GM19372 (cell line): ENCODE results near the gene LGR4.
"Not testable (repeated sequence)": the region's sequence is repeated elsewhere in the genome, so short reads cannot be mapped to it uniquely, and the experiment has no call there.

ENCODE experiments used
- ATAC-seq: cut with Tn5 transposase; IDR thresholded peaks from one replicate; pipeline ENCODE4 v1.9.1; 2021; ENCODE audit warnings: mild to moderate bottlenecking, low read depth, moderate library complexity; ENCODE audit not compliant: unreplicated experiment

LGR4 gene

GRCh38 chr11:27462543-27462942, 10.0 kb downstream of the LGR4 start:
- ATAC-seq = no peak

- no peak for ATAC-seq
Observed at GRCh38 chr11:27460158-27460978, 12.2 kb downstream of the LGR4 start.

GRCh38 chr11:27459191-27459590, 13.4 kb downstream of the LGR4 start:
- ATAC-seq = no peak

GRCh38 chr11:27458182-27458581, 14.4 kb downstream of the LGR4 start:
- no peak for ATAC-seq

GRCh38 chr11:27456795-27457329, 15.7 kb downstream of the LGR4 start:
- ATAC-seq = no peak

GRCh38 chr11:27456140-27456794, 16.3 kb downstream of the LGR4 start:
- ATAC-seq = no peak

- no peak for ATAC-seq
Observed at GRCh38 chr11:27455667-27456066, 16.9 kb downstream of the LGR4 start.

- no peak for ATAC-seq
Observed at GRCh38 chr11:27453701-27454100, 18.9 kb downstream of the LGR4 start.

- ATAC-seq = no peak
Observed at GRCh38 chr11:27452147-27452546, 20.4 kb downstream of the LGR4 start.

- no peak for ATAC-seq
Observed at GRCh38 chr11:27451244-27451965, 21.2 kb downstream of the LGR4 start.

GRCh38 chr11:27448184-27448540, 24.4 kb downstream of the LGR4 start:
- not testable (repeated sequence) for ATAC-seq

GRCh38 chr11:27447288-27448183, 25.1 kb downstream of the LGR4 start:
- ATAC-seq = no peak

GRCh38 chr11:27445625-27446024, 27.0 kb downstream of the LGR4 start:
- no peak for ATAC-seq

- ATAC-seq = no peak
Observed at GRCh38 chr11:27444801-27445215, 27.8 kb downstream of the LGR4 start.

GRCh38 chr11:27443746-27444507, 28.7 kb downstream of the LGR4 start:
- no peak for ATAC-seq

GRCh38 chr11:27443227-27443626, 29.4 kb downstream of the LGR4 start:
- no peak for ATAC-seq

GRCh38 chr11:27440090-27440489, 32.5 kb downstream of the LGR4 start:
- ATAC-seq = no peak

- no peak for ATAC-seq
Observed at GRCh38 chr11:27438595-27438981, 34.0 kb downstream of the LGR4 start.

- ATAC-seq = no peak
Observed at GRCh38 chr11:27437829-27438594, 34.6 kb downstream of the LGR4 start.
